ENCODE data around the gene SORCS3.

Gene SORCS3

DNA sequence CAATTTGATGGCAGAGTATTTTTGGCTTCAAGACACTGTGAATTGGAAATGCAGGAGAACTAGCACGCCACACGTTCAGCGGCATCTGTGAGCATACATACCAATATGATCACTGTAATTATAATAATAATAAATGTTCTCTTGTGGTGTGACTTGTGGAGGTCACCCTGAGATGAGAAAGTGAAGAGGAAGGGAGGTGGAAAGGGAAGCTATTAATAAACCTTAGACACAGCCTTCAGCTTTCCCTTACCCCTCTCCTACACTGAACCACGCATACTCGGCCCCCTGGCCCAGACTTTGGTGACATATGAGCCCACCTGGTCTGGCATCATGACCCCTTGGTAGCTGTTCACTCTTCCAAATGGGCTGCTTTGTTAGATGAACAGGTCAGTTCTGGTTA, 139.1 kb downstream of the SORCS3 start:
- DNase-seq: no peak

DNA sequence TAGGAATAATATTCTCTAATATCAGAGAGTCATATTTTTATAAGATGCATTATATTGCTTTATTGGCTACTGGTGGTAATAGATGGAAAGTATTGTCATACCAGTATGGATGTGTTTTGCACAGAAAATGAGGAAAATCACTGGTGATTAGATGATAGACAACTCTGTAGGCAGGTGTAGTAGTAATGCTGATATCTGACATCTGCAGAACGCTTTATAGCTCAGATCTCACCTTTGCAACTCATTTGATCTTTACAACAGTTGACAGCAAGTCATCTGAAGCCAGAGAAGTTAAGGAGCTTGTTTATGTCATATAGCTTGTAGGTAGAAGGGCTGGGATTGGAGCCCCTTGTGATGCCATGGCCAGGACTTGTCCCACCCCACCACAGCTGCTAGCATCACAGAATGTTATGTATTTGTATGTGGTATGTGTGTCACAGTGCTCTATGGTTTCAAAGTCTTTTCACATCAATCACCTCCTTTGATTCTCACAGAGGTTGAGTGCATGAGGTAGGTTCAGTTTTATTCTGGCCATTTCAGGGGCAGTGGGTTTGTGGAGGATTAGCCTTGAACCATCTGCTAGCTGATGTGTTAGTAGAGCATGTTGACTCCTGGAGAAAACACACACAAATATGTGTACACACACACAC, 140.0 kb downstream of the SORCS3 start:
- DNase-seq: no peak

DNA sequence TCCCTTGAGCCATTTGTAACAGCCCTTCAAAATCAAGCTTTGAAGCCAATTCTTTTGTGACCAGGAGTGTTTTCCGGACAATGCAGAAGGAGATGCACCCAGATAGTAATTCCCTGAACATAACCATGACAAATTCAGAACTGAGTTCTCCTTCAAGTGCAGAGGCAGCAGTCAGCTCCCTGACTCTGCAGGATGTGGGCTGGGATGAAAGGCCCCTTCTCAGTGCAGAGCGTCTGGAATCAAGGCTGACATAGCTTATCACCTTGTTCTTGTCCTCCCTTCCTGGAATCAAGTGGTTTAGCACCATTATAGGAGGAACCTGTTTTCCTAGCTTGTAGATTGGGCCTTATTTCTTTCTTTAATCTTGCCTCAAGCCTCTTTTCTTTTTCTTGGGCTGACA, 143.4 kb downstream of the SORCS3 start:
- DNase-seq: no peak

DNA sequence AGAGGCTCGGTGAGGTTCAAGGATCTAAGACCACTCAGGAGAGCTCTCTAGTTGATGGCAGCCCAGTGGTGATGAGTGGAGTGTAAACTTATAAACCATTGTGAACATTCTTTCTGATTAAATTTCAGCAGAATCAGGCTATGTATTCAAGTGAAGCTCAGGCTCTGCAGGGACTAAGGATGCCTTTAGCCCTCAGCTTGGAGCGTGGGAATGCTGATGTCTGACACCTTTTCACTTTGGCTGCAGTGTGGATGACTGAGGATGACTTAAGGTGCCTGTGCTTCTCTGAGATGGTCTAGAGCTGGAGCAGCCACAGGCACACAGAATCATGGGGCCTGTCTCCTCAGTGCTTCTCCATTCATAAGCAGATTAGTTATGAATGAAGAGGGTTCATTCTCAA, 150.4 kb downstream of the SORCS3 start:
- no peak for DNase-seq

DNA sequence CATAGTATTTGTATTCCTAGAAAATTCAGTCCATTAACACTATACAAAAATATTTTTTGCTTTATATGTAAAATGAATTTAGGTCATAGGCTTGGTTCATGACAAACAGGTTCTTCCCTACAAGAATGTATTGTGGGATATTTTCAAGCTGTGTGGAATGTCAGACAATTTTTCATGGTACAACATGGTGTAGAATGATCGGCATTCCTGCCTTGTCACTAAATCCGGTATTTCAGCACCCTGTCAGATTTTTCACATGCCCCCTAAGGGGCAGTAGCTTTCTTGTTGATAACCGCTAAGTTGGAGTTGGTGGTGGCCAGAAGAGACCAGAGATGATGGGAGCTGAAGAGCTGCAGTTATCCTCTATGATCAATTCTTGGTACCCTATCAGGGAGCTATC, 154.3 kb downstream of the SORCS3 start:
- DNase-seq: no peak

DNA sequence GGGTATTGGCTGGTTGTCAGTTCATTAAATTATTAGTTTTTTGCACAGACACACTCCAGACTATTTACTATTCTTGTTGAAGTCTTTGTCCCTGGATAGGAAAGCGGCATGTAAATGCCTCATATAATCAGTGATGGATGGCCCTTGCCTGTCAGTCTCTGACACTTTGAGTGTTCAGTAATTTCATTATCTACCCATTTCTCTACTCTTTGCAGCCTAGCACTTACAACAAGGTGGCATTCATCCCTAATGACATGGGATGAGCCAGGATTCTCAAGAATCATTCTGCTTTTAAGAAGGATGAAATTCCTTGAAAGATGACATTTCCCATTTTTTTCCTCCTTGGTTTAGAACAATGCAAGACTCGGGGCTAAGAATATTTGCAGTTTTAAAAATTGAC, 155.7 kb downstream of the SORCS3 start:
- DNase-seq: no peak

DNA sequence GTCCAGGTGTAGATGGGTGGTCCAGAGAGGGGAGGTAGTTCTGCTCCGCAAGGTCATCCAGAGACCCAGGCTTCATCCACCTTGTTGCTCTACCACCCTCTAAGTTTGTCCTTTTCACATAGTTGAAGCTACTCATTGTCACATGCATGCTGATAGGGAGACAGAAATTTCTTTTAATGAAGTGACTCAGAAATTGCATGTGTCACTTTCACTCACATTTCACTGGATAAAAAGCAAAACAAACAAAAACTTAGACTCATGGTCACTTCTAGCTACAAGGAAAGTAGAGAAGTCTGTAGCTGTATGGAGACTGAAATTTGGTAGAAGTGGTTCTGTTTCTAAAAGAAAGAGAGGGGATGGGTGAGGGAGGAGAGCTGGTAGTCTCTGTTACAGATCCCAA, 161.9 kb downstream of the SORCS3 start:
- no peak for DNase-seq

DNA sequence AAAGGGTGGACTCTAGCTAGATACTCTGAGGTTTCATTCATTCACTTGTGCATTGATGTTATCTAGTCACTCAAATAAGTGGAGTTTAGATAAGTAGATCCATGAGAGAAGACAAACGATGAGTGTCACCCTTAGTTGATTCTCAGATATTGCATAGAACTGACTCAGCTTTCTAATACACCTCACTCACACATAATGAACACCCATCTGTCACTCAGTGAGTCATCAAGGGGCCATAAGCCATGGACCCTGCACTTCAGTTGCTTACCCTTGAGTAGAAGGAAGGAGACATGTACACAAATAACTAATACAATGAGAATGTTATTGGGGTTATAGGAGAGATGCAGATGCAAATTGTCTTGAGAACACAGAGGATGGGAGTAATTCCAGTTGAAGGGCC, 163.8 kb downstream of the SORCS3 start:
- no peak for DNase-seq

DNA sequence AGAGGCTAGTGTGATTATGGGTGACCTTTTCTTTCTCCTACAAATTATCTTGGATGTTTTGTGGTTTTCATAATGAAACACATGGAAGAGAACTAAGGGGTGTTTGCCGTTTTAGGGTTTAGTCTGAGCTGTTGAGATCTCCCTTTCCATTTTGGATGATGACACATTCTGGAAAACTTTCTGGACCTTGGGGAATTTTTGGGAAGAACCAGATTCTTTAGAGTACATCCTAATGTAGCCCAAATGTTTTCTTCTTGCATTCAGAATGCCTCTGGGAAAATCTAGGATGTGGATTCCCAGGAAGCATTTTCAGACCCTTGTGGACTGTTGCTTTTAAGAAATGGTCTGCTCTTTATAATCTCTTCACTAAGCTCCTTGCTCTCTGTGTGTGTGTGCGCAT, 165.7 kb downstream of the SORCS3 start:
- no peak for DNase-seq

DNA sequence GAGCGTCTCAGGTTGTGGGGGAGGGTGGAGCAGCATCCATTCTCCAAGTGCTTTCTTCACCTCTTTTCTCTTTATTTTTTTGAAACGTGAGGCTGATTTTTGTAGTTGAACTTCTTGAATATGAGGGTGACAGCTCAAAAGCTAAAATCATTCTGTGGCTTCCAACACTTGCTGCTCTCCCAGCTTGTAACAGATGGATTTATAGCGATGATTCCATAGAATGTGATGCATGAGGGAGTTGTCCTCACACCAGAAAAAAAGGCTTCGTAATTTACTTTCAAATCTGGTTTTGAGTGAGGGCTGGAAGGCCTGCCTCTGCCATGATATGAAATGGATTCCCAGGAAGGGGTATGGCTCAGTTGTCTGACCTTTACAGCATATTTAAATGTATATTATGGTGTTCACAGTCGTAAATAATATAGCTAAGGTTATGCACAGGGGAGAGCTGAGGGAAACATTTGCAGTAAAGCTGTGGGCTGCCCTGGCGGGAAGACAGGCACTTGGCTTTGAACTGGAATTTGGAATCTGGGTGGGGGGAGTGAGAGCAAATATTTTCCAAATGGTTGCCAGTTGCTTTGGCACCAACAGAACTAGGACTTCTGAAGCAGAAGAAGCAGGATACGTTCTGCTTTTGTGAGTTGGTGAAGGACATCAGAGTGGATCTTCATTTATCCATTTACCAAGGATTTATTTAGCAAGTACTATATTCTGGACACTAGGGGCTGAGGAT, 166.7 kb downstream of the SORCS3 start:
- DNase-seq: no peak

DNA sequence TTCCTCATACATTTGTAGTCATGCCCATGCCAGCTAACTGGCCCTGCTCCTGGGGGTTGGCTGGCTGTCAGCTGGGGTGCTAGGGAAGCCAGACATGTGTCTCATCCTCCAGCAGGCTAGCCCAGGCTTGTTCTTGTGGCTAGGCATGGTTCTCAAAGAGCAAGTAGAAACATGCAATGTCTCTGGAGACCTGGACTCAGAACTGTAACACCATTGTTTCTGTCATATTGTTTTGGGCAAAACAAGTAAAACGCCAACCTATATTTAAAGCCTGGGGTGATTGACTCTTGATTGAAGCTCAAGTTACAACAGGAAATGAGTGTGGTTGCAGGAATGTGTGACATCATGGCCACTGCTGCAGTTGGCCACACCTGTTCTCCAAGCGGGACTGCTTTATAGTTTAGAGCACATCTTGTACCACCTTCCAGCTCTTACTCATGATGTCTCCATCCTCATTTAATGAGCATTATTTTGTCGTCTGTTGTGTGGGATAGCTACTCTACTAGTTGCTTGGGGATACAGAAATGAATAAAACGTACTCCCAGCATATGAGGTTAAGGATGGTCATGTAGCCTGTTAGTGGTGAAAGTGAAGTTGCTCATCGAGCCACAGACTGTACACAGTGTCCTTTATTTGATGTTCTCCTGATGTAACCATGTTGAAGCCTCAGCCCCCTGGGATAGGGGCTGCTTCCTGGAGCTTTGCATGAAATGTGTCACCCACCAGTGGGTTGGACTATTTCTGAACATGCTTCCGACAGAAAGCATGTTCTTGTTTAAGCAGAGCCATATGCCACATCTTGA, 168.4 kb downstream of the SORCS3 start:
- no peak for DNase-seq

DNA sequence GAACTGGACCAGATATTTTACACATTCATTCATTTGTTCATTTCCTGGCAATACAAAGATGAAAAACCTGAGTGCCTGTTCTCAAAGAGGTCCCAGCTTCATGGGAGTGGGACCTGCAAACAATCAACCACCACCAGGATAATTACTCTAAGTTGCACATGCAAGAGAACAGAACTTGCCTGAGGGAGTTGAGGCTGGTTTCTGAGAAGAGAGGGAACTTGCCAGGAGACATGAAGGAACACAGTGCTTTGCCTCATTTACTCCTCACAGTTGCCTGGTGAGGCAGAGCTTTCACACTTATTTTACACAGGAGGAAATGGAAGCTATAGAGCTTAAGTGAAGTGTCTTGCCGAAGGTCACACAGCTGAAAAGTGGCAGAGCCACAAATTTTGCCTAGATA, 170.1 kb downstream of the SORCS3 start:
- DNase-seq: no peak

DNA sequence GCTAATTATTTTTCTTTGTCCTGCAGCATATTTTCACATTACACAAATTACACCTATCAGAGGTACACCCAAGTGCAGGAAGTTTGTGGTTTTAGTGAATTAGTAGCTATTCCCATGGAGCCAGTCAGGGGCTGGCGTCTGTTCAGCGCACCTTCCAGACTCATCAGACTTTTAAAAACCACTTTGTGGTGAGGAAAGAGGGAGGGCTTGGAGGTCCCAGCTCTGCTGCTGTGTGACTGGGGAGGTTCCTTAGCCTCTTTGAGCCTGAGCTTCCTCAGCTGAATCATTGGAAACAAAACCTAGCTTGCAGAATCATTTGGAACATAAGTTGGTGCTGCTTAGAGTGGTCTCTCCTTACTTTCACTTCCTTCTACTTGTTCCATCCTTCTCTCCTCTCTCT, 175.4 kb downstream of the SORCS3 start:
- no peak for DNase-seq

DNA sequence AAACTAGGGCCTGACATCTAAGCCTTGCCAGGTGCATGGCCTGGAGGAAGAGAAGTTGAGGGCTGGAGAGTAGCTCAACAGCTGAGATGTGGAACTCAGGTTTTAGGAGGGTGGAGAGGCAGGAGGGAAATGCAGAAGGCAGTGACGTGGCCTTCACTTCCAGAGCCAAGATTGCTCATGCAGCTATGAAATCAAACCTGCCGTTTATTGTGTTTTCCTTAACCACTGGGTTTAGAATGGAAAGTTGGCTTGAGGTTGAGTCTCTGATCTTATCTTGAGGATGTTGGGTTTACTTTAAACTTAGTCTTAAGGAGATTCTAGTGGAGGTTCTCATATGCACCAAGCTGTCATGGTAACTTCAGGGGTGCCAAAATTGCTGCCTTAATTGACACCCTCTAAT, 178.6 kb downstream of the SORCS3 start:
- no peak for DNase-seq

DNA sequence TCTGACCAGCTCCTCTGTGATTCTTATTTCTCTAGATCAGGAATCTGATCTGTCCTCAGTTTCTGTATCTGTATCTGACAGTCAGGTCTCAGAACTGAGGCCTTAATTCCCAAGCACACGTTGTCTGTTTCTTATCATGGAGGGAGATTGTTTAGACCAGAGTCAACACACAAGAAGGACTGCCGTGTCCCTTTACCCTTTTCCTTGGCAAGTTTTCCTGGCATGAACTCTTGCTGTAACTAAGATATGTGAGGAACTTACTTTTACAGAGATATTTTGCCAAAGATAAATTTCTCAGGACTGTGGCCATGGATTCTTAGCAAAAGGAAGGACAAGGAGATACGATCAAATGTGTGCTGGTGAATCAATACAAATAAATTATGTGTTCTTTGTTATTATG, 181.0 kb downstream of the SORCS3 start:
- DNase-seq: no peak

DNA sequence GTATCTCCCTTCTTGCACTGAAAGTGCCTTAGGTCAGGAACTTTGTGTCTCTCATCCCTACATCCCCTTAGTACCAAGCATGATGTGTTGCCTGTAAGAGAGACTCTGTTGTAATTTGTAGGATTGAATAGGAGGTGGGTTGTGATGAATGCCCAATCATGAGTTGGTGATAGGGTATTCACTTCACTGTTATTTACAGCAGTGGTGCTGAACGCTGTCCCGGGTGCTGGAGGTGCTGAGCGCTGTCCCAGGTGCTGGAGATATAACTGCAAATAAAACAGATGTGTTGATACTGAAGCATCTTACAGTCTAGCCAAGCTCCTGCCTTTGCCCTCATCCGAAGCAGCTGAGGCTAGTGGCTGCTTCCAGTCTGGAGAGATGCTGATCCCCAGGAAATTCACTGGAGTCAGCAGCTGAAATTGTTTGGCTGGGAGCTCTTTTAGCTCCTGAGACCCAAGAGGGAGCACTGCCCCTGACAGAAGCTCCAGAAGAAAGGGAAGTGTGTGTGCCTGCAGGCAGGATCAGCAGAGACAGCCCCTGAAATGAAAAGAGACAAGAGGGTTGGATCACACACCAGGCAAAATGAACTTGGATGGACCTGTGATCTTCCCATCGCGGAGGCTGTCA, 183.4 kb downstream of the SORCS3 start:
- DNase-seq: peak; percentile 39

DNA sequence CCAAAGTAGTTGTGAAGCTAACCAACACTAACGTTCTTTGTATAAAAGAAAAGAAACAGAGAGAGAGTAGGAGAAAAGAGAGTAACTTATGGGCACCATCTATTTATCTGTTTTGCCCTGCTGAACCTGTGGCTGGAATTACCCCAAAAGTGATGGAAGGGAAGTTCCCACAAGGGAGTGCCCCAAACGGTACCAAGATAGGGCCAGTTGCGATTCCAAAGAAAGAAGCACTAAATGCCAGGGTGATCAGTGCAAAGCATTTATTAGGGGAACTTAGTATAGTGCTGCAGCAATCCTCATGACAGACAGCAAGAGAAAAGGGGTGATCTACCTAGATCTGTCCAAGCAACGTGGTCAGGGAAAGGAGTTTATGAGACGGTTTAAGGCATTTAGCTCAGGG, 190.2 kb downstream of the SORCS3 start:
- DNase-seq: no peak

DNA sequence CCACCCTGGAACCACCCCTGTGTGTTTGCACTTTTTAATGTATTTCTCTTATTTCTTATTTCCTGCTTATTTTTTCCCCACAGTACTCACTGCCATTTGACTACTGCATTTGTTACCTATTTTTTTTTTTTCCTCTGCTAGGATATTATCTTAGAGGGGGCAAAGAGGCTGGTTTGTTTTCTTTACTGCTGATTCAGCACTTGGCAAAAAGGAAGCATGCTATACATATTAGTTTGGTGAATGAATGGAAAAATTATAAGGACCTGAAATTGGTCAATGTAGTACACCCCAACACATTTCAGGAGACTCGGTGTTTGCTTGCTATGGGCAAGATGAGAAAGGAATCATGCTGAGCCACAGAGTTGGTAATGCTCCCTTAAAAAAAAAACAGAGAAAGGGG, 193.5 kb downstream of the SORCS3 start:
- no peak for DNase-seq

DNA sequence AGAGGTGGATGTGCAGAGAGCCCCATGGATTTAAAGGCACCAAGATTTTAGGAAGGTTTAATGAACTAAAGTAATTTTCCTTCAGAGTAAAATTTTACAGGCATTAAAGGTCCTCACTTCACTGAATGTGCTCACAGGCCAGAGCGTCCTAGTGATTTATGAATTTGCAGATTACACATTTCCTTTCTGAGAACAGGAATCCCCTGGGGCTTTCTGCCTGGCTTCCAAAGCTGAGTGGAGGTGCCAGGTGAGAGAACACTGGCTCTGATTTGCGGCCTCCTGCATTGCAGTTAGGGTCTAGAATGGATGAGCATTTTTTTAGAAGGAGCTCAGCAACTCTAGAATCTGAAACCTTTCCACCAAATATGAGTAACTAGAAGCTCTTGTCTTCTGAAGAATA, 194.3 kb downstream of the SORCS3 start:
- no peak for DNase-seq

DNA sequence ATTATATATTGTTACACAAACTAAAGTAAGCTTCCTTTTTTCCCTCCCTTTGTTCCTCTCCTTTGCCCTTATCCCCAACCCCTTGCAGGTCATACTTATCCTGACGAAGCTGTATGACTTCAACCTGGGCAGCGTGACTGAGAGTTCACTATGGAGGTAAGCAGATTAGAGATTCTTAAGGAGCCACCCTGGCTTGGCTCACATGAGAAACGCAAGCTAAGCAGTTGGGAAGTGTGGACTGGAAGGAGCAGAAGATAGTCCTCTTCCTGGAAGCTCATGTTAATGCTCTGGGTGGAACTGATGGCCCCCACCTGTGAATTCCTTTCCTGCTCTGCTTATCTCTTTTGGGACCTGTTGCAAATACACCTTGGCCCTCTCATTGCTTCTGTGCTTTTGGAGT, 201.6 kb downstream of the SORCS3 start:
- DNase-seq: no peak

DNA sequence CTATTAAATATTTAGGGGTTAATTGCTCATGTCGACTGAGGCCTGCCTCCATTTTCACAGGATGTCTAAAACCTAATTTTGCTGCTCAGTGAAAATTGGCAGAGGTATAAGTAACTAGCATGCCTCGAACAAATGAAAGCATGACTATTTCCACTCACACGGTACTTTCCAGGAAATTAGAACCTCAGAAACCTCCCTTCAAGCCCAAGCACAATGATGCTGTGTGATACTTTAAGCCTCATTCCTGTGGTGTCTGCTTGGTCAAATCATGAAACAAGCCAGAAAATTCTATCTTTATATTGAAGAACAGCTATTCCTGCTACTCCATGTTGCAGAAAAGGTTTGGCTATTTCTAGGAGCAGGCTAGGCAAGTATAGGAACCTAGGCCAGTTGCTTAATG, 203.0 kb downstream of the SORCS3 start:
- DNase-seq: no peak

DNA sequence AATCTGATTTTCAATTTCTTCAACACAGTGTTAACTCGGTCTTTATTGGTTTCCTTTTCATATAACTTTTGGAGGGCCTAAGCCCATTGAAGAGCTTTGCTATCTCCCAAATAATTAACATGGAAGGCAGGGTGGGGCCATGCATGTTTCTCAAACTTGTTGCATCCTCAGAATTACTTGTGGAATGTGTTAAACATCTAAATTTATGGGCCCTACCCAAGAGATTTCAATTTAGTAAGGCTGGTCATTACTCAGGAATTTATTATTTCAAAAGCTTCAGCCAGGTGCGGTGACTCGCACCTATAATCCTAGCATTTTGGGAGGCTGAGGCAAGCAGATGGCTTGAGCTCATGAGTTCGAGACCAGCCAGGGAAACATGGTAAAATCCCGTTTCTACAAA, 208.9 kb downstream of the SORCS3 start:
- DNase-seq: no peak

DNA sequence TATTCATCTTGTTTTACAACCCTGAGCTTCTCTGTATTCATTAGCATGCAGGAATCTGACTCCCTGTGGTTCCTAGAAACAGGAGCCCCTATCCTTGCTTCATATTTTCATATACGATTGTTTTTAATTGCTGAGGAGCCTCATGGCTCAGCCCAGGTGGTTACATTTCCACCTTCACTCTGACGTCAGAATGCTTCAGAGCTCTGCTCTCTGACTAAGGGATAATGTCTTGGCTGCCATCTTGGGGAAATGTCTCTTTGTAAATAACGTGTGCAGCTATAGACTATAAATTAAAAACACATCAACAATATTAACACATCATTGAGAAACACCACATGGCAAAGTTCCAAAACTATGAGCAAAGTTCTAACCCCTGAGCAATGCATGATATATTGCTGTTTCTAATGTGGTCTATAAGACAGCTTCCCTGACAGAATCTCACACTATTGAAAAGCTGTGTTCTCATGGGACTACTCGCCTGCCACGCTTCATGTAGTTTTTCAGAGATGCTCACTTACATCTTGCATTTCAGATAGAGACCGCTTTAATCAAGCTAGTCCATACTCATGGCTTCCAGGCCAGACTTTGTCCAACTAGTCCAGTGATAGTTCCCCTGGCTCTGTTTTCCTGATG, 227.0 kb downstream of the SORCS3 start:
- no peak for DNase-seq

Data from hematopoietic multipotent progenitor cell treated with erythropoietin and hydrocortisone succinate and interleukin-3 and kit ligand, for 6 days (in vitro differentiated cells).